Lower leg skin (tissue), 4 donors: Measurements from ENCODE around the gene TMTC2. TPM values are rescaled to one million over a fixed set of nuclear protein-coding genes. Genes with fewer than 3 reads are reported as not detected.

ENCODE experiments used
- DNase-seq, 2 donors: peaks; one replicate each; pipeline ENCODE4 v3.0.0-alpha.2; 2019; ENCODE audit warnings: low spot score in 2 of 2
- H3K4me3 ChIP-seq: fragments of 200-600 bp; sonication (generic); 2 replicates; pipeline ENCODE4 v1.5.1; 2017; ENCODE audit warnings: mild to moderate bottlenecking, low read depth; ENCODE audit not compliant: poor library complexity, severe bottlenecking
- POLR2A ChIP-seq, 2 donors: fragments of 450-650 bp; IDR thresholded peaks; one replicate each; pipeline ENCODE4 v1.6.1; 2016 to 2017; ENCODE audit warnings: antibody characterized with exemption in 2 of 2, mild to moderate bottlenecking in 1 of 2, moderate library complexity in 1 of 2
- WGBS, 2 donors: methylation state at CpG; one replicate each; pipeline ENCODE4 v1.1.5; 2018; 5-methylcytosine and 5-hydroxymethylcytosine counted together
- intact Hi-C: fragments of 100-400 bp; cut with DNase I; formaldehyde crosslinking; loops from one replicate; pipeline ENCODE4 v1.15.0; 2023; ENCODE audit warnings: low total_unique reads
- total RNA-seq, 4 donors: library from RNA; depleted of rRNA; stranded (reverse); fragments of >200 nt; gene quantifications; one replicate each; pipeline ENCODE4 v1.1.0, GENCODE V29; 2016
- TF ChIP-seq, protein P1 (sequence below), 3 donors: fragments of 450-650 bp; IDR thresholded peaks; one replicate each; pipeline ENCODE4 v1.5.1; 2016; ENCODE audit warnings: antibody characterized with exemption in 3 of 3, mild to moderate bottlenecking in 3 of 3, moderate library complexity in 2 of 3

Gene TMTC2
- total RNA-seq, 4 donors from 2014 or later: 12.9 to 17.4 (median 14.5) TPM

DNA sequence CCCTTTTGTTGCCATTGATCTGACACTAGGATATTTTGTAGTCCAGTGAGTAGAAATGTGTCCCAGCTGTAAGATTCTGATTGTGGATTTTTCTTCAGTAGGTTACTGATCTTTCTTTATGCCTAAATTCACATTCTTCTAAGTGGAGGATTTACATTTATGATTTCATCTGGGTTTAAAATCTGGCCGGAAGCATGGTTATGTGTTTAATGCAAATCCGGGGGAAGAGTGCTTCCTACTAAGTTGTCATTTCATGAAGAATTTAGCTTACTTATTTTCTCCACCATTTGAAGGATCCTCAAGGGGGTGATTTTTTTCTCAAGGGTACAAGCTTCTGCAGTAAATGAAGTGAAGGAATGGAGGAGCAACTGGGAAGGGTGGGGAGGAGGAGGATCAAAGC is 96.7 kb downstream of the TMTC2 start:
- intact Hi-C loops: no loop called here
- 92 to 95% methylated on average over 2 of the region's 2 CpGs for WGBS, 2 donors
- no peak for DNase-seq
- no peak overlapping the region for H3K4me3 ChIP-seq
- TF ChIP-seq, protein P1, sequence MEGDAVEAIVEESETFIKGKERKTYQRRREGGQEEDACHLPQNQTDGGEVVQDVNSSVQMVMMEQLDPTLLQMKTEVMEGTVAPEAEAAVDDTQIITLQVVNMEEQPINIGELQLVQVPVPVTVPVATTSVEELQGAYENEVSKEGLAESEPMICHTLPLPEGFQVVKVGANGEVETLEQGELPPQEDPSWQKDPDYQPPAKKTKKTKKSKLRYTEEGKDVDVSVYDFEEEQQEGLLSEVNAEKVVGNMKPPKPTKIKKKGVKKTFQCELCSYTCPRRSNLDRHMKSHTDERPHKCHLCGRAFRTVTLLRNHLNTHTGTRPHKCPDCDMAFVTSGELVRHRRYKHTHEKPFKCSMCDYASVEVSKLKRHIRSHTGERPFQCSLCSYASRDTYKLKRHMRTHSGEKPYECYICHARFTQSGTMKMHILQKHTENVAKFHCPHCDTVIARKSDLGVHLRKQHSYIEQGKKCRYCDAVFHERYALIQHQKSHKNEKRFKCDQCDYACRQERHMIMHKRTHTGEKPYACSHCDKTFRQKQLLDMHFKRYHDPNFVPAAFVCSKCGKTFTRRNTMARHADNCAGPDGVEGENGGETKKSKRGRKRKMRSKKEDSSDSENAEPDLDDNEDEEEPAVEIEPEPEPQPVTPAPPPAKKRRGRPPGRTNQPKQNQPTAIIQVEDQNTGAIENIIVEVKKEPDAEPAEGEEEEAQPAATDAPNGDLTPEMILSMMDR (IDR thresholded peaks at IDR 0.05): no peak

DNA sequence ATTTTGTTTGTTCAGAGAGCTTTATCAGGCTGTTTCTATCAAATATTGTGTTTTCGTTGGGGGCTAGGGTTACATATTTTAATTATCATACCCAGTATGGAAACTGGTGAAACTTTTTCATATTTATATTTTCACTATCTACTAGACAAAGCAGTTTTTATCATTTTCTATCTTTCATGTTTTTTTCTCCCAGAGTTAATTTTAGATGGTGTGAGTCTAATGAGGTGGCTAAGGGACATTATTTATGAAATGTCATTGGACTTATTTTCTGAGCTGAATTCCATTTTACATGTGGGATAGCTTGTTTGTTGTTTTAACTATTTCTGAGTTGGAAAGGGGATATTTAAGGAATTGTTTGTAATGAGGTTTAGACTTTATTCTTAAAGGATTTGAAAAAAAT is 100.3 kb downstream of the TMTC2 start:
- no peak for DNase-seq
- TF ChIP-seq, protein P1 (IDR thresholded peaks at IDR 0.05): no peak
- no peak for TF ChIP-seq POLR2A (IDR thresholded peaks at IDR 0.05)
- intact Hi-C loops: no loop called here
- H3K4me3 ChIP-seq: no peak overlapping the region
- 85 to 96% methylated on average over 1 of the region's 1 CpG for WGBS, 2 donors

DNA sequence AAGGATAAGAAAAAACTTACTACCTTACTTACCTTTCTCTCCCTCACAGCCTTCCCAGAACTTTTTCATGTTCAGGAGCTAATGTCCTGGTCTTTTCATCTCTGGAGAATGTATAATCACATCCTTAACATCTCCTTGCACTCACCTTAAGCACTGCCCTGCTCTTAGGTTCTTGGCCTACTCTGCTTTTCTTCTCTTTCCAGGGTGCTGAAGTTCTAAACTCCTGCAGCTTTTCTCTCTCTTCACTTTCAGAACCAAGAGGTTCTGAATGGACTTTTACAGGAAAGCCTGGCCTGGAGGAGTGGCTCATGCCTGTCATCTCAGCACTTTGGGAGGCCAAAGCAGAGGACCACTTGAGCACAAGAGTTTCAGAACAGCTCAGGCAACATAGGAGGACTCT is 101.9 kb downstream of the TMTC2 start:
- DNase-seq: no peak
- TF ChIP-seq POLR2A (IDR thresholded peaks at IDR 0.05): no peak
- TF ChIP-seq, protein P1 (IDR thresholded peaks at IDR 0.05): no peak
- intact Hi-C loops: no loop called here
- H3K4me3 ChIP-seq: no peak overlapping the region

DNA sequence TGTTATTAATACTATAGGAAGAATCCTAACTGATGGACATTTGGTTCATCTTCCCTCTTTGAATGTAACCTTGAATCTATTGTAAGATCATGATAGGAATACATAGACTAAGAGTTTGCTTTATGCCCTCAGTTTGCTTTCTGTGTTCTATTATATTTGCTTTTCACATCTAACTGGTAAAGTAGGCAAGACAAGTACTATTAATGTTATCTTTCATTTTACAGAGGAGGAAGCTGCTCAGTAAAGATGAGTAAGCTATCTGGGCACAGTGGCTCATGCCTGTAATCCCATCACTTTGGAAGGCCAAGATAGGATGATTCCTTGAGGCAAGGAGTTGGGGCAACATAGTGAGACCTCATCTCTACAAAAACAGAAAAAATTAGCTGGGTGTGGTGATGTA is 103.0 kb downstream of the TMTC2 start:
- intact Hi-C loops: no loop called here
- TF ChIP-seq POLR2A (IDR thresholded peaks at IDR 0.05): no peak
- TF ChIP-seq, protein P1 (IDR thresholded peaks at IDR 0.05): no peak
- no peak for DNase-seq
- no peak overlapping the region for H3K4me3 ChIP-seq

DNA sequence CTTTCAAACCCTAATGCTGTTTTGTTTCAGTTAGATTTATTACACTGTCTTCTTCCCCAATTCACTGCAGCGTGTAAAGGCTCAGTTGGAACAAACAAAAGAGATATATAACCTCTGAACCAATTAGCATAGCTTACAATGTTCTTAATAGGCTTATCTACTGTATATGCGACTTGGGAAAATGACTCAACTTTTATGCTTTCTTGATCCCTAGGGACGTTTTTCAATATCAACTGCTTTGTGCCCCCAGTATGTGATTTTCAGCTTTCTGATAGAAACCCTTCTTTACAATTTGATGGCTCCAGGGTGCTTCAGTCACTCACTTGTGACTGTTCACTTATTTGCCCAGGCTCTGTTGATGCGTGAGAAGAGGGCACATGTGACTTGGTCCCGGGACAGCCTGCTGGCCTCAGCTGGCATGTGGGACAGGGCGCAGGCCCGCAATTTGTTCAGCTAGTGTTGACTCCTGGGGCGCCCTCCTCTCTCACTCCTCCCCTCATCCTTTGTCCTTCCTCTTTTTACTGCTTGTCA is 107.1 kb downstream of the TMTC2 start:
- WGBS, 2 donors: 84 to 87% methylated on average over 8 of the region's 8 CpGs
- TF ChIP-seq POLR2A (IDR thresholded peaks at IDR 0.05): no peak
- TF ChIP-seq, protein P1 (IDR thresholded peaks at IDR 0.05): no peak
- intact Hi-C loops: no loop called here
- no peak for DNase-seq
- no peak overlapping the region for H3K4me3 ChIP-seq

DNA sequence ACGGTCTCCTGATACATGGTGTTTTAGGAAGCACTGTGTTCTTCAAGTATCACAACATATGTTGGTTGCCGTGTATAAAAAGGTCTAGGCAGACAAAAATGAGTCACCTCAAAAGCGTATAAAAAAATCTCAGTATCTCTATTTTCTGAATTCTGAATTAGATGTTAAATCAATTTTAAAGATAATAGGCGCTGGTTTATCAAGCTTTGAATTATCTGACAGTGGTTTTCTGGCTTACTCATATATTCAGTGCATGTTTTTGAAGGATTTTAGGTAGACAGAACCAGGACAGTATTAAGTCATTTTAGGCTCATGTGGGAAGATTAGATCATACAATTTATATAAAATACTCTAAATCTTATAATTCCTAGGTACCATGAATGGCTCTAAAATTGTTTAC is 110.8 kb downstream of the TMTC2 start:
- 91 to 92% methylated on average over 4 of the region's 4 CpGs for WGBS, 2 donors
- intact Hi-C loops: no loop called here

More for the DNA sequence above, 110.8 kb downstream of the TMTC2 start:
- TF ChIP-seq POLR2A (IDR thresholded peaks at IDR 0.05): no peak
- TF ChIP-seq, protein P1 (IDR thresholded peaks at IDR 0.05): no peak
- no peak overlapping the region for H3K4me3 ChIP-seq
- DNase-seq: no peak
